GM12892 (cell line): Measurements from ENCODE around the gene VPS35L.

Experiments
- POLR2A ChIP-seq: IDR thresholded peaks from 2 replicates; pipeline ENCODE4 v1.6.1; 2011; ENCODE audit warnings: low read depth, low read length, control low read depth
- POLR2AphosphoS5 ChIP-seq: IDR thresholded peaks from 2 replicates; pipeline ENCODE4 v1.6.1; 2011; ENCODE audit warnings: low read depth, low read length, control low read depth

- TF ChIP-seq POLR2A (no peak), POLR2AphosphoS5 (no peak)
Observed at GRCh38 chr16:19657831-19658230, 102.3 kb downstream of the VPS35L start.
